Liver (tissue), 3 donors: ENCODE data around the gene HS1BP3.
A peak's percentile ranks its signal among the peaks of the same experiment; 100 is the strongest.

ENCODE experiments used
- RAD21 ChIP-seq, 2 donors: IDR thresholded peaks; 2 replicates each; pipeline ENCODE4 v1.6.1; 2016; ENCODE audit warnings: antibody characterized with exemption in 2 of 2, mild to moderate bottlenecking in 2 of 2
- TAF1 ChIP-seq: conservative IDR thresholded peaks from 2 replicates; pipeline ENCODE4 v1.6.1; 2016; ENCODE audit warnings: antibody characterized with exemption, mild to moderate bottlenecking
- TF ChIP-seq, protein P1 (sequence below): fragments of 150-350 bp; IDR thresholded peaks from 2 replicates; pipeline ENCODE4 v1.5.1; 2017; ENCODE audit warnings: improper control_type of control experiment, low read depth, low read length; ENCODE audit not compliant: missing input control
- TF ChIP-seq, protein P2 (sequence below): IDR thresholded peaks from 2 replicates; pipeline ENCODE4 v1.6.1; 2016; ENCODE audit warnings: antibody characterized with exemption
- donor health status: healthy.
- donor health status: healthy.

DNA sequence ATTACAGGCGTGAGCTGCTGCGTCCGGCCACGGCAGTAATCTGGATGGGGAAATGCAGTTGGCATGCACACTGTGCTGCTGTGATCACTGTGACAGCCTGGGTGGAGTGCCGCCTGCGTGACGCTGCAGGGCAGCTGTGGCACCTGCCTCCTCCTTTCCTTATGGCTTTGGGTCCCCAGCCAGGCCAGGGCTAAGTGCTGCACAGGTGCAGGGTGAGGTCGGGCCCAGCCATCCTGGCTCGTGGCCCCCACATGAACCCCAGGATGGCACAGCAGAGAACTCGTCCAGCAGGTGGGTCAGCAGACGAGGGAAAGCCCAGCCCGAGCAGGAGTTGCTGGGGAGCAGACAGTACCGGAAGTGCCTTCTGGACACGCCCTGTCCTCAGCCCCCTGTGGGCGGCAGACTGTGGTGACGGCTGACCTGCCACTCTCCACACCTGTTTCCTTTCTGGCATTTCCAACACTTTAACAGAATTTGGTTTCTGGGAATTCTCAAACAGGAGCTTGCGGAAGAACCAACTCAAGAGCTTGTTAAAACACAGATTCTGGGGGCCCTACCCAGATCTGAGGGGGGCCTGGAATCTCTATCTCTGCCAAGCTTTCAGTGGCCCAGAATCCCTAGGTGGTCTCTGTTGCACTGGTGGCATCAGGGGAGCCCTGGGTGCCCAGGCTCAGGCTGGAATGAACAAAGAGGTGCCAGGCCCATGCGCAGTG is 16.9 kb downstream of the HS1BP3 start:
- no peak for TF ChIP-seq TAF1
- no peak for TF ChIP-seq RAD21 (IDR thresholded peaks at IDR 0.05)
- TF ChIP-seq, protein P1, sequence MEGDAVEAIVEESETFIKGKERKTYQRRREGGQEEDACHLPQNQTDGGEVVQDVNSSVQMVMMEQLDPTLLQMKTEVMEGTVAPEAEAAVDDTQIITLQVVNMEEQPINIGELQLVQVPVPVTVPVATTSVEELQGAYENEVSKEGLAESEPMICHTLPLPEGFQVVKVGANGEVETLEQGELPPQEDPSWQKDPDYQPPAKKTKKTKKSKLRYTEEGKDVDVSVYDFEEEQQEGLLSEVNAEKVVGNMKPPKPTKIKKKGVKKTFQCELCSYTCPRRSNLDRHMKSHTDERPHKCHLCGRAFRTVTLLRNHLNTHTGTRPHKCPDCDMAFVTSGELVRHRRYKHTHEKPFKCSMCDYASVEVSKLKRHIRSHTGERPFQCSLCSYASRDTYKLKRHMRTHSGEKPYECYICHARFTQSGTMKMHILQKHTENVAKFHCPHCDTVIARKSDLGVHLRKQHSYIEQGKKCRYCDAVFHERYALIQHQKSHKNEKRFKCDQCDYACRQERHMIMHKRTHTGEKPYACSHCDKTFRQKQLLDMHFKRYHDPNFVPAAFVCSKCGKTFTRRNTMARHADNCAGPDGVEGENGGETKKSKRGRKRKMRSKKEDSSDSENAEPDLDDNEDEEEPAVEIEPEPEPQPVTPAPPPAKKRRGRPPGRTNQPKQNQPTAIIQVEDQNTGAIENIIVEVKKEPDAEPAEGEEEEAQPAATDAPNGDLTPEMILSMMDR, result peak; percentile 3
- TF ChIP-seq, protein P2, sequence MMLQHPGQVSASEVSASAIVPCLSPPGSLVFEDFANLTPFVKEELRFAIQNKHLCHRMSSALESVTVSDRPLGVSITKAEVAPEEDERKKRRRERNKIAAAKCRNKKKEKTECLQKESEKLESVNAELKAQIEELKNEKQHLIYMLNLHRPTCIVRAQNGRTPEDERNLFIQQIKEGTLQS, result no peak
